ENCODE data around the gene FGF4. TPM values are rescaled to one million over a fixed set of nuclear protein-coding genes. Genes with fewer than 3 reads are reported as not detected.

The FGF4 gene
- total and polyA plus RNA-seq, 7 donors, result not detected

DNA sequence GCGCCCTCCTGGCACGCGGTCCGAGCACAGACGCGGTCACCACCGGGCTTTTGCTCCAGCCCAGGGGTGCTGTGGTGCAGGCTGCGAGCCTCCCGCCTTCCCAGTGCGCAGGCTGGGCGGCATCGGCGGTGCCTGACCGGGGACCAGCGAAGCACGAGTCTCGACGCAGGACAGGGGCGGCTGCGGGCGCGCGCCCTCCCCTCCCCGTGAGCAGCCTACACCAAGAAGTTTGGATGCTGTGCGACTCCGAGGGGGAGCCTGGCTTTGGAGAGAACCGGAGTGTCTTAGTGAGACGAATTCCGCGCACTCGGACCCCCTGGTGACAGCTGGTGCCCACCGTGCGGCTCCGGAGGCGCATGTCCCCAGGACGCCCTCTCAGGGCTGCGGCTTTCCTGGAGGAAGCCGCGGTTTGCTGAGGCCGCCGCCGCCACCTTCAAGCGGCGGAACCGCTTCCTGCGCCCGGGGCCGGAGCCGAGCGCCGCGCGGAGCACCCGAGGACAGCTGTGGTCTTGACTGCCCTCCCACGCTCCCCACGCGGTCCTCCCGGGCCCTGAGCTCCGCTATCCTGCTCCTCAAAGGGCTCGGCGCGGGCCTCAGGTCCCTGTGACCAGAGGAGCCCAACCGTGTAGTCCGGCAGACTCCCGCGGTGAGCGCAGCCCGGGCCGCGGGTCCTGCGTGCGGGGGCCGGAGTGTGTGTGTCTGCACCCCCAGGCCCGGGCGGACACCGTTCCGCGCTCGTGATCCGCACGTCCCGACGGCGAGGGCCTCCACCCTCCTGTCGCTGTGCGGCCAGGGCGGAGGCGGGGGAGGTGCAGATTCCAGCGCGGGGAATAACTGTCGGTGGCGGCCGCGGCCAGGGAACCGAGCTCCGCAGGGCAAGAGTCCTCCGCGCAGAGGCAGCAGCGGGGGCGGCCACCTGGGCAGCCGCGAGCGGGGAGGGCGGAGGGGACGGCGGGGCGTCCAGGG, 42.4 kb upstream of the FGF4 start:
- TF ChIP-seq, protein P1, sequence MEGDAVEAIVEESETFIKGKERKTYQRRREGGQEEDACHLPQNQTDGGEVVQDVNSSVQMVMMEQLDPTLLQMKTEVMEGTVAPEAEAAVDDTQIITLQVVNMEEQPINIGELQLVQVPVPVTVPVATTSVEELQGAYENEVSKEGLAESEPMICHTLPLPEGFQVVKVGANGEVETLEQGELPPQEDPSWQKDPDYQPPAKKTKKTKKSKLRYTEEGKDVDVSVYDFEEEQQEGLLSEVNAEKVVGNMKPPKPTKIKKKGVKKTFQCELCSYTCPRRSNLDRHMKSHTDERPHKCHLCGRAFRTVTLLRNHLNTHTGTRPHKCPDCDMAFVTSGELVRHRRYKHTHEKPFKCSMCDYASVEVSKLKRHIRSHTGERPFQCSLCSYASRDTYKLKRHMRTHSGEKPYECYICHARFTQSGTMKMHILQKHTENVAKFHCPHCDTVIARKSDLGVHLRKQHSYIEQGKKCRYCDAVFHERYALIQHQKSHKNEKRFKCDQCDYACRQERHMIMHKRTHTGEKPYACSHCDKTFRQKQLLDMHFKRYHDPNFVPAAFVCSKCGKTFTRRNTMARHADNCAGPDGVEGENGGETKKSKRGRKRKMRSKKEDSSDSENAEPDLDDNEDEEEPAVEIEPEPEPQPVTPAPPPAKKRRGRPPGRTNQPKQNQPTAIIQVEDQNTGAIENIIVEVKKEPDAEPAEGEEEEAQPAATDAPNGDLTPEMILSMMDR (IDR thresholded peaks at IDR 0.05), result no peak
- Histone ChIP-seq H3K9me3 (no peaks in the 10 kb centered on the region), H3K27ac (no peak overlapping the region), H3K27me3 (ENCODE audit: insufficient read depth in 3 of 3, low read length in 2 of 3) (peaks cover 6 to 69% (median 38%) of the 10 kb centered on the region in 3 donors), H3K36me3 (ENCODE audit: insufficient read depth in 1 of 2, low read depth in 1 of 2) (no peaks in the 10 kb centered on the region), H3K4me3 (peak overlapping the region; percentile 2), H3K4me1 (no peaks in the 10 kb centered on the region)
- ATAC-seq (no peak), DNase-seq (no peak)
- 1% methylated on average over 92 to 107 of the region's 107 CpGs for WGBS, 3 donors
- intact Hi-C loops (cut with DNase I), result no loop called here

DNA sequence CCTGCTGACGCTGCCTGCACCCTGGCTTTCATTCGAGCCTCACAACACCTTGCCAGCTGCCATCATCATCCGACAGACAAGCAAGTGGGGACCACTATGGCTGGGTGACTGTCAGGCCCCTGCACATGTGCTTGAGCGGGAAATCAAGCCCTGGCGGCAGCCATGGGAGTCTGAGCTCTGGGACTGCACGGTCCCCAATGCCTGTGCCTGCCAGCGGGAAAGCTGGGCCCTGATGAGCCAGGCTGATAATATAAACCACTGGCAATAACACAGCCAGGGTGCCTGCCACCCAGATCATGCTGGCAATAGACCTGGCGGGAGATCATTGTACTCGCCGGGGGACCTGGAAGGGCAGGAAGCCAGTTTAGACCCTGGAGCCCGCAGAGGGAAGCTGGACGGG, 41.5 kb upstream of the FGF4 start:
- intact Hi-C loops (cut with DNase I), result no loop called here
- Histone ChIP-seq H3K4me3 (no peak overlapping the region), H3K36me3 (ENCODE audit: insufficient read depth in 1 of 2, low read depth in 1 of 2) (no peaks in the 10 kb centered on the region), H3K27ac (no peak overlapping the region), H3K9me3 (no peaks in the 10 kb centered on the region), H3K27me3 (ENCODE audit: insufficient read depth in 3 of 3, low read length in 2 of 3) (peaks cover 6 to 61% (median 38%) of the 10 kb centered on the region in 3 donors), H3K4me1 (no peaks in the 10 kb centered on the region)
- WGBS, 3 donors, result 23 to 27% (median 26%) methylated on average over 12 of the region's 12 CpGs
- ATAC-seq (no peak), DNase-seq (no peak)
- TF ChIP-seq, protein P1 (IDR thresholded peaks at IDR 0.05), result no peak

DNA sequence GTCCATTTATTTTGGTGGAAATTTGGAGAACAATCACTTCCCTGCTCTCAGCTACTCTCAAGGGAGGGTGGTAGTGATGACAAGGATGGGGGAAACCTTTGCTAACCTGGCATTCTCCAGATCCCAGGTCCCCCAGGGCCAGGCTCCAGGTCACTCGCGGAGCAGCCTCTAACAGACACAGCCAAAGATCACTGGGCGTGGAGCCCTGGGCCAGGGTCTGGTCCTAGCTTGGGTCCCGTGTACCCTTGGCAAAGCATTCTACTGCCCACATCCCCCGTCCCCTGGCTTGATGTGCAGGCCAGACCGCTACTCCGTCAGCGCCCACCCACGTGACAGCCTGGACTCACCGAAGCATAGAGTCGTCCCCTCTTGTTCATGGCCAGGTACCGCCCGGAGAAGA, 40.8 kb upstream of the FGF4 start:
- no peak for ATAC-seq
- Histone ChIP-seq H3K4me3 (no peak overlapping the region), H3K36me3 (ENCODE audit: insufficient read depth in 1 of 2, low read depth in 1 of 2) (no peaks in the 10 kb centered on the region), H3K27me3 (ENCODE audit: insufficient read depth in 3 of 3, low read length in 2 of 3) (peaks cover 6 to 54% (median 38%) of the 10 kb centered on the region in 3 donors), H3K27ac (no peak overlapping the region), H3K4me1 (no peaks in the 10 kb centered on the region), H3K9me3 (no peaks in the 10 kb centered on the region)
- intact Hi-C loops (cut with DNase I), result no loop called here
- TF ChIP-seq, protein P1 (IDR thresholded peaks at IDR 0.05), result no peak
- DNase-seq, result no peak
- 79 to 83% (median 81%) methylated on average over 13 of the region's 13 CpGs for WGBS, 3 donors

DNA sequence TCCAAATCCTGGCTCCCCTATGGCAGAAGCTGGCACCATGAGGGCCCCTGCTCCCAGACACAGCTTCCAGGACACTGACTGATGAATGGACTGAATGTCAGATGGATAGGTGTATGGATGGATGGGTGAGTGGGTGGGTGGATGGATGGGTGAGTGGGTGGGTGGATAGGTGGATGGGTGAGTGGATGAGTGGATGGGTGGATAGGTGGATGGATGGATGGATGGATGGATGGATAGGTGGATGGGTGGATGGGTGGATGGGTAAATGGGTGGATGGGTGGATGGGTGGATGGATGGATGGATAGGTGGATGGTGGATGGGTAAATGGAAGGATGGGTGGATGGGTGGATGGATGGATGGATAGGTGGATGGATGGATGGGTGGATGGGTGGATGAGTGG, 39.8 kb upstream of the FGF4 start:
- peaks cover 6 to 45% (median 29%) of the 10 kb centered on the region in 3 donors for H3K27me3 ChIP-seq (ENCODE audit: insufficient read depth in 3 of 3, low read length in 2 of 3)
- TF ChIP-seq, protein P1 (IDR thresholded peaks at IDR 0.05), result no peak
- no peak overlapping the region for H3K4me3 ChIP-seq
- H3K9me3 ChIP-seq, result no peaks in the 10 kb centered on the region
- DNase-seq, result no peak
- no peak overlapping the region for H3K27ac ChIP-seq
- no peak for ATAC-seq
- no peaks in the 10 kb centered on the region for H3K4me1 ChIP-seq
- intact Hi-C loops (cut with DNase I), result no loop called here
- no peaks in the 10 kb centered on the region for H3K36me3 ChIP-seq (ENCODE audit: insufficient read depth in 1 of 2, low read depth in 1 of 2)
